MM.1S (cell line): Measurements from ENCODE around the gene SMURF2.

ENCODE experiments used
- DNase-seq: peaks from one replicate; pipeline ENCODE4 v3.0.0-alpha.2; 2015
- H2AFZ ChIP-seq: fragments of 300-600 bp; sonication (generic); 2 replicates; pipeline ENCODE4 v1.6.0; 2016; ENCODE audit warnings: antibody characterized with exemption, low read length
- H3F3A ChIP-seq: fragments of 300-600 bp; sonication (generic); 2 replicates; pipeline ENCODE4 v1.6.1; 2016; ENCODE audit warnings: mild to moderate bottlenecking, antibody characterized with exemption, low read length, moderate library complexity, mixed read lengths; ENCODE audit not compliant: insufficient read depth
- H3K27ac ChIP-seq: fragments of 300-600 bp; sonication (generic); 2 replicates; pipeline ENCODE4 v1.5.1; 2016; ENCODE audit warnings: mild to moderate bottlenecking, low read length
- H3K27me3 ChIP-seq: fragments of 300-600 bp; sonication (generic); replicated peaks from 2 replicates; pipeline ENCODE4 v1.6.0; 2016; ENCODE audit warnings: low read length; ENCODE audit not compliant: insufficient read depth
- H3K36me3 ChIP-seq: fragments of 300-600 bp; sonication (generic); replicated peaks from 2 replicates; pipeline ENCODE4 v1.6.1; 2016; ENCODE audit warnings: mild to moderate bottlenecking, low read length, mixed read lengths; ENCODE audit not compliant: insufficient read depth
- H3K4me1 ChIP-seq: fragments of 300-600 bp; sonication (generic); 2 replicates; pipeline ENCODE4 v1.6.1; 2016; ENCODE audit warnings: low read length, mixed read lengths
- H3K4me2 ChIP-seq: fragments of 300-600 bp; sonication (generic); 2 replicates; pipeline ENCODE4 v1.6.0; 2016; ENCODE audit warnings: low read depth, low read length
- H3K4me3 ChIP-seq: fragments of 300-600 bp; sonication (generic); 2 replicates; pipeline ENCODE4 v1.5.1; 2016; ENCODE audit warnings: low read length, mixed read lengths
- H3K79me2 ChIP-seq: fragments of 300-600 bp; sonication (generic); 2 replicates; pipeline ENCODE4 v1.6.1; 2016; ENCODE audit warnings: mixed run types, low read length, mixed read lengths
- H3K9ac ChIP-seq: fragments of 300-600 bp; sonication (generic); 2 replicates; pipeline ENCODE4 v1.6.1; 2016; ENCODE audit warnings: low read length, mixed read lengths
- H3K9me2 ChIP-seq: fragments of 300-600 bp; sonication (generic); replicated peaks from 2 replicates; pipeline ENCODE4 v1.6.1; 2016; ENCODE audit warnings: mild to moderate bottlenecking, low read length, mixed read lengths; ENCODE audit not compliant: insufficient read depth
- H3K9me3 ChIP-seq: fragments of 300-600 bp; sonication (generic); replicated peaks from 2 replicates; pipeline ENCODE4 v1.6.1; 2016; ENCODE audit warnings: mild to moderate bottlenecking, low read length, mixed read lengths; ENCODE audit not compliant: insufficient read depth
- H4K20me1 ChIP-seq: fragments of 300-600 bp; sonication (generic); 2 replicates; pipeline ENCODE4 v1.6.1; 2016; ENCODE audit warnings: mild to moderate bottlenecking, low read length, moderate library complexity, mixed read lengths; ENCODE audit not compliant: insufficient read depth
- EZH2 ChIP-seq: fragments of 300-600 bp; sonication (generic); optimal IDR thresholded peaks from 2 replicates; pipeline ENCODE3; 2017; ENCODE audit warnings: low read depth, mild to moderate bottlenecking, antibody characterized with exemption, low read length, mixed read lengths
- EZH2phosphoT487 ChIP-seq: fragments of 300-600 bp; sonication (generic); IDR thresholded peaks from 2 replicates; pipeline ENCODE4 v1.6.1; 2018; ENCODE audit warnings: antibody characterized with exemption, low read length
- TF ChIP-seq, protein P1 (sequence below): fragments of 300-600 bp; sonication (generic); IDR thresholded peaks from 2 replicates; pipeline ENCODE4 v1.5.1; 2016; ENCODE audit warnings: antibody characterized with exemption, low read length, mixed read lengths

The SMURF2 gene

DNA sequence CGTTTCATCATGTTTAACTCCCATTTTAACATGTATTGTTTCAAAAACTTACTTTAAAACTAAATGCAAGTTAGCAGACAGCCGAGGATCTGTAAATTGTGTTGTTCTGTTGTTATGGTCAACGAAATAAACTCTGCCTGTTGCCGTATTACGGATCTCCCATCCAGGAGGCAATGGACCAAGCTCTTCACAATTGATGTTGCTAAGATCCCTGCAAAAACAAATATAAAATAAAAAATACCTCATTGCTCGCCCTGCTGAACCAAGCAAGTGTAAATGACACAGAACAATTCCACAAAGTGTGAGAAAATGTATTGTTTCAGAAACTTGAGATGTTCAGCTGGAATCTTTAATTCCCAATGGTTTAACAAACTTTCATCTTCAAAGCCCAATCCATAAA lies 90.4 kb downstream of the SMURF2 start:
- Histone ChIP-seq H3K4me2 (no peak overlapping the region), H3K9me3 (no peaks in the 10 kb centered on the region), H3F3A (no peaks in the 10 kb centered on the region), H3K27ac (no peak overlapping the region), H3K27me3 (no peaks in the 10 kb centered on the region), H3K4me3 (no peak overlapping the region), H3K4me1 (no peaks in the 10 kb centered on the region), H3K36me3 (no peaks in the 10 kb centered on the region; the same call in 1 of the 2 replicates), H3K9me2 (no peaks in the 10 kb centered on the region), H3K9ac (no peak overlapping the region), H2AFZ (no peak overlapping the region), H4K20me1 (no peaks in the 10 kb centered on the region), H3K79me2 (no peaks in the 10 kb centered on the region)
- no peak for DNase-seq
- TF ChIP-seq EZH2 (no peak), EZH2phosphoT487 (no peak)
- TF ChIP-seq, protein P1, sequence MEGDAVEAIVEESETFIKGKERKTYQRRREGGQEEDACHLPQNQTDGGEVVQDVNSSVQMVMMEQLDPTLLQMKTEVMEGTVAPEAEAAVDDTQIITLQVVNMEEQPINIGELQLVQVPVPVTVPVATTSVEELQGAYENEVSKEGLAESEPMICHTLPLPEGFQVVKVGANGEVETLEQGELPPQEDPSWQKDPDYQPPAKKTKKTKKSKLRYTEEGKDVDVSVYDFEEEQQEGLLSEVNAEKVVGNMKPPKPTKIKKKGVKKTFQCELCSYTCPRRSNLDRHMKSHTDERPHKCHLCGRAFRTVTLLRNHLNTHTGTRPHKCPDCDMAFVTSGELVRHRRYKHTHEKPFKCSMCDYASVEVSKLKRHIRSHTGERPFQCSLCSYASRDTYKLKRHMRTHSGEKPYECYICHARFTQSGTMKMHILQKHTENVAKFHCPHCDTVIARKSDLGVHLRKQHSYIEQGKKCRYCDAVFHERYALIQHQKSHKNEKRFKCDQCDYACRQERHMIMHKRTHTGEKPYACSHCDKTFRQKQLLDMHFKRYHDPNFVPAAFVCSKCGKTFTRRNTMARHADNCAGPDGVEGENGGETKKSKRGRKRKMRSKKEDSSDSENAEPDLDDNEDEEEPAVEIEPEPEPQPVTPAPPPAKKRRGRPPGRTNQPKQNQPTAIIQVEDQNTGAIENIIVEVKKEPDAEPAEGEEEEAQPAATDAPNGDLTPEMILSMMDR = no peak

DNA sequence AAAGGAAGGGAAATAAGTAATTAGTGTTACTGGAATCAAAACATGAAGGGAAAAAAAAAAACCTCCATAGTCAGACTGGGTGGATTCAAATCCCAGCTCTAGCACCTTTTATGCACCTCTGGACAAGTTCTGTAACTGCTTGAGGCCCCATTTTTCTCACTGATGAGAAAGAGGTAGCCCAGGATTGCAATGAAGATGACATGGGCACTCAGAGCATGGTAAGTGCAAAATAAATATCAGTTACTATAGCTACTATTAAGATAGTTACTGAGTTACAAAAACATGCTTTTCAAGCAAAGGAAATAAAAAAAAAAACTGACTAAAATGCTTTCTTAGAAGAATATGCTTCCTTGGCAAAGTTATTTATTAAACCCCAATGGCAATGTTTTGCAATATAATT lies 96.5 kb downstream of the SMURF2 start:
- Histone ChIP-seq H2AFZ (no peak overlapping the region), H3K27me3 (no peaks in the 10 kb centered on the region), H4K20me1 (no peaks in the 10 kb centered on the region), H3K27ac (no peak overlapping the region), H3K4me2 (no peak overlapping the region), H3K4me3 (no peak overlapping the region), H3K9ac (no peak overlapping the region), H3F3A (no peaks in the 10 kb centered on the region), H3K79me2 (no peaks in the 10 kb centered on the region), H3K9me2 (no peaks in the 10 kb centered on the region), H3K4me1 (no peaks in the 10 kb centered on the region), H3K36me3 (no peaks in the 10 kb centered on the region), H3K9me3 (no peaks in the 10 kb centered on the region)
- DNase-seq = no peak
- TF ChIP-seq EZH2phosphoT487 = no peak
- TF ChIP-seq EZH2 = no peak
- TF ChIP-seq, protein P1 = no peak

DNA sequence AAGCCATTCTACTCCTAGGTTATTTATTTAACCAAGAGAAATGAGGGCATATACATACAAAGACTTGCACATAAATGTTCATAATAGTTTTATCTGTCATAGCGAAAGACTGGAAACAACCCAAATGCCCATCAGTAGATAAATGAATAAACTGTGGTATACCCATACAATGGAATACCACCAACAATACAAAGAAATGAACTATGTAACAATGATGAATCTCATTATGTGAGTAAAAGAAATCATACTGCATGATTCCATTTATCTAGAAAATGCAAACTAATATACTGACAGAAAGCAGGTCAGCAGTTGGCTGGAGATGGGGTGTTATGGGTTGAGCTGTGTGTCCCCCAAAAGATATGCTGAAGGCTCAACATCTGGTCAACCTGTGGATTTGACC lies 98.0 kb downstream of the SMURF2 start:
- H3F3A ChIP-seq = no peaks in the 10 kb centered on the region
- H3K4me1 ChIP-seq = no peaks in the 10 kb centered on the region
- H3K79me2 ChIP-seq = no peaks in the 10 kb centered on the region
- H2AFZ ChIP-seq = no peak overlapping the region
- H3K9me2 ChIP-seq = no peaks in the 10 kb centered on the region
- H3K4me3 ChIP-seq = no peak overlapping the region
- no peaks in the 10 kb centered on the region for H4K20me1 ChIP-seq
- no peaks in the 10 kb centered on the region for H3K27me3 ChIP-seq
- TF ChIP-seq EZH2 (no peak), EZH2phosphoT487 (no peak)
- TF ChIP-seq, protein P1 = no peak
- no peak overlapping the region for H3K9ac ChIP-seq
- no peak overlapping the region for H3K27ac ChIP-seq
- no peak overlapping the region for H3K4me2 ChIP-seq
- no peak for DNase-seq
- no peaks in the 10 kb centered on the region for H3K9me3 ChIP-seq
- H3K36me3 ChIP-seq = no peaks in the 10 kb centered on the region

DNA sequence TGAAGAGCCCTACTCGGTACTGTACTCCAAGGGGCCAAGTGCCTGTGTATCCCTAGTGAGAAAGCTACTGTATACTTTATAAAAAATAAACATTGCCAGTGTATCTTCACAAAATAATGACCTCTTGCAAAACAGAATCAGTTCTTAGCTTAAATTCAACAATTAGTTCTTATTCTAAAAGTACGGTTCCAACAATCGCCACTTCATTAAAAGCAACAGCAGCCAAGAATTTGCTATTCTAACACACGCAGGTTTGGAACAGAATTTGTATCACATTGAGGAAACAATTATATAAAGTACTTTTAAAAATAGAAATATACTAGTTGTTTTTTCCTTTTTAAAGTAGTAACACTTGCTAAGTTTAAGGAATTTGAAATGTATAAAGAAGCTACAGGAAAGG lies 106.8 kb downstream of the SMURF2 start:
- no peaks in the 10 kb centered on the region for H3K9me3 ChIP-seq
- no peak overlapping the region for H3K27ac ChIP-seq
- no peaks in the 10 kb centered on the region for H3F3A ChIP-seq
- no peaks in the 10 kb centered on the region for H3K9me2 ChIP-seq
- H3K27me3 ChIP-seq = no peaks in the 10 kb centered on the region
- no peak overlapping the region for H3K9ac ChIP-seq
- H3K36me3 ChIP-seq = no peaks in the 10 kb centered on the region
- no peaks in the 10 kb centered on the region for H3K4me1 ChIP-seq
- H3K79me2 ChIP-seq = no peaks in the 10 kb centered on the region
- TF ChIP-seq EZH2 (no peak), EZH2phosphoT487 (no peak)
- TF ChIP-seq, protein P1 = no peak
- H3K4me3 ChIP-seq = no peak overlapping the region
- H4K20me1 ChIP-seq = no peaks in the 10 kb centered on the region
- DNase-seq = no peak
- H2AFZ ChIP-seq = no peak overlapping the region
- no peak overlapping the region for H3K4me2 ChIP-seq
